Kidney glomerular epithelial cell (primary cell): Measurements from ENCODE around the gene CLUH.
"Not testable (repeated sequence)": the region's sequence is repeated elsewhere in the genome, so short reads cannot be mapped to it uniquely, and the experiment has no call there.

Experiments used
- DNase-seq: peaks from one replicate; lab custom pipeline; 2025; lab: John Stamatoyannopoulos, UW

CLUH gene

DNA sequence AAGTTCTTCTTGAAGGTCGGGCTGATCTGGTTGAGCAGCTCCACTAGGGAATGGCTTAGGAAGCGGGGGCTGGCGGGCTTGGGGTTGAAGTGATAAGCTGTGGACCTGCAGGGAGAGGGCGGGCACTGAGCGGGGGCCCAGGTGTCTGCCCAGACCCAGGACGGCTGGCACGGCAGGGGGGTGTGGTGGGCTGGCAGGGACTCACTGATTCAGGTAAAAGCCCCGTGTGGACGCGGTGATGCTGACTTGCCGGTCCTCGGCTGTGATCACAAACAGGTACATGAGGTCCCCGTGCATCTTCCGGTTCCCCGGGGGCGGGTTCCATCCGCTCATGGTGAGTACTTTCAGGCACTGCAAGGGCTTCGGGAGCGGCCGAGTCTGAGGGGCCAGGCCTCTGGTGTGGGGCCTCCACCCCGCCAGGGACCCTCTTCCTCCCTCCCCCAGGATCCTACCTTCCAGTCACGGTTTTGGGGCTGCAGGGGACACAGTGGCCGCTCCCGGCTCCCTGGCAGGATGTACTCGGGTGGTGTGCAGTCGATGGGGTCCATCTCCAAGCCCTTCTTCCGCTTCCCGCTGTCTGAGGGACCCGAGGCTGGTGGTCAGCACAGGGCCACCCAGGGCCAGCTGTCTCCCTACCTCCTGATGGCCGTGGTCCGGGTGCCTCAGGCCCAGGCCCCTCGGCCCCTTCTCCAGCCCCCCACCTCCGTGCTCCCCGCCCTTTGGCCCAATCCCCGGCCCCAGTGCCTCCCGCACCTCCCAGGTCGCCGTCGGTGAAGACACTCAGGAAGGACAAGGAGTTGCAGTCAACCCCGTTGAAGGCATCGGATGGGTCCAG is 10.2 kb downstream of the CLUH start:
- DNase-seq: no peak

GRCh38 chr17:2700491-2701141 is 10.9 kb downstream of the CLUH start:
- DNase-seq: no peak

GRCh38 chr17:2700030-2700490 is 11.5 kb downstream of the CLUH start:
- no peak for DNase-seq

DNA sequence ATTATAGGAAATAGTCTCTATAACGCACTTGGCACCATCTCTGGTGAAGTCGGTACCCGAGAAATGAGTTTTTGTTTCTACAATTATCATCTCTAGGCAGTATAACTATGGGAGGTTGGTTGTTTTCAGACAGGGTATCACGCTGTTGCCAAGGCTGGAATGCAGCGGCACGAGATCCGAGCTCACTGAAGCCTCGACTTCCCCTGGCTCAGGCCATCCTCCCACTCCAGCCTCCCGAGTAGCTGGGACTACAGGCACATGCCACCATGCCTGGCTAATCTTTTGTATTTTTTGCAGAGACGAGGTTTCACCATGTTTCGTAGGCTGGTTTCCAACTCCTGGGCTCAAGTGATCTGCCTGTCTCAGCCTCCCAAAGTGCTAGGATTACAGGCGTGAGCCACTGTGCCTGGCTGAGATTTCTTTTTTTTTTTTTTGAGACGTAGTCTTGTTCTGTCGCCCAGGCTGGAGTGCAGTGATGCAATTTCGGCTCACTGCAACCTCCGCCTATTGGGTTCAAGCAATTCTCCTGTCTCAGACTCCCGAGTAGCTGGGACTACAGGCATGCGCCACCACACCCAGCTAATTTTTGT is 12.3 kb downstream of the CLUH start:
- not testable (repeated sequence) for DNase-seq

DNA sequence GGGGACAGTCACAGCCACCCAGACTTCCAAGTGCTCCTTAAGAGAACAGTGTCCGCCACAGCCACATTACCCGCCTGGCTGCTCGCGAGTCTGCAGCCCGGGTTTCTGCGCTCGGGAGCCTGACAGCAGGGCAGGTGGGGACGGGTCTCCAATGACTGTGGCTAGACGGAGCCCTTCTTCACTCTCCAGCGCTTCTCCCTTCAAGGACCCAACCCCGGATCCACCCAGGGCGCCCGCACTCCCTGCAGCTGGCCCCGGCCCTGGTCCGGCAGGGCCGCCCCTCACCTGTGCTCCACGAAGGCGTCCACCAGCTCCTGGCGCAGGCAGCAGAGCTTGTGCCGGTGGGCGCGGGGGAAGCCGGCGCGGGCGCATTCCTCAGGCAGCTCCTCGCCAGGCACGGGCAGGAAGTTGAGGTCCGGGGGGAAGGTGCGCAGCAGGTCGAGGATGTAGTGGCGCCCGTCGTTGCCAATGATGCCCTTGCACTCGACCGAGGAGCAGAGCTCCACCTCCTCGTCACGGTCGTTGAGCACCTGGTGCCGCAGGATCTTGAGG is 13.9 kb downstream of the CLUH start:
- DNase-seq: no peak

DNA sequence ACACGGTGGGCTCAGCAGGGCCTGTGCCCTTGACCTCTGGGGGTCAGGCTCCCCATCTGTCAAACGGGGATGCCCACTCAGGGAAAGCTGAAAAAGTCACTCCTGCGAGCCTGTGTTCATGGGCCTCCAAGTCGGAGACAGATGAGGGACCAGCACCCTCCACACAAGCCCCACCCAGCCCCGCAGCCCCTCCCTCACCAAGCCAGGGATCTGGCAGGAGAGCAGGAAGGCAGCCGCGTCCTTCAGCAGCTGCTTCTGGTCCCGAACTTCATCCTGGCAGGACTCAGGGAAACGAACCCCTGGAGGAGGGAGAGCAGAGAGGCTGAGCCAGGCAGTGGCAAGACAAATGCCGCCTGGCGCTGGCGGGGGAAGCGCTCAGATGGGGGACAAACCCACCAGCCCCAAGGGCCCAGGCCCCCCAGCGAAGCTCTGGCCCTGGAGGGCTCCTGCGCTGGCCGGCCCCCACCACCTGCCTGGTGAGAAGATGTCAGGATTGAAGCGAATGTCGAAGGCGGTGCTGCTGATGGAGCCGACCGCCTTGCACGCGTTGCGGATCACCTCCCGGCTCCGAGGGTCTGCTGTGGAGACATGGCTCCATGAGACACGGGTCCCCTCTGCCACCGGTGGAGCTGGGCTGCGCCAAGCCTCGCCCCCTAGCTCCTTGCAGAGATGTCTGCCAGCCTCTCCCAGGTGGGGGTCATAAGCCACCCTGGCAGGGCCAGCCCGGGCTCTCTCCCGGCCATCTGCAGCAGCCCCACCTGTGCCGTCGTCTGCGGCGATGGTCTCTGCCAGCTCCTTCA is 15.4 kb downstream of the CLUH start:
- DNase-seq: no peak

- DNase-seq: no peak
These were observed 16.2 kb downstream of the CLUH start for GRCh38 chr17:2695243-2695960.

DNA sequence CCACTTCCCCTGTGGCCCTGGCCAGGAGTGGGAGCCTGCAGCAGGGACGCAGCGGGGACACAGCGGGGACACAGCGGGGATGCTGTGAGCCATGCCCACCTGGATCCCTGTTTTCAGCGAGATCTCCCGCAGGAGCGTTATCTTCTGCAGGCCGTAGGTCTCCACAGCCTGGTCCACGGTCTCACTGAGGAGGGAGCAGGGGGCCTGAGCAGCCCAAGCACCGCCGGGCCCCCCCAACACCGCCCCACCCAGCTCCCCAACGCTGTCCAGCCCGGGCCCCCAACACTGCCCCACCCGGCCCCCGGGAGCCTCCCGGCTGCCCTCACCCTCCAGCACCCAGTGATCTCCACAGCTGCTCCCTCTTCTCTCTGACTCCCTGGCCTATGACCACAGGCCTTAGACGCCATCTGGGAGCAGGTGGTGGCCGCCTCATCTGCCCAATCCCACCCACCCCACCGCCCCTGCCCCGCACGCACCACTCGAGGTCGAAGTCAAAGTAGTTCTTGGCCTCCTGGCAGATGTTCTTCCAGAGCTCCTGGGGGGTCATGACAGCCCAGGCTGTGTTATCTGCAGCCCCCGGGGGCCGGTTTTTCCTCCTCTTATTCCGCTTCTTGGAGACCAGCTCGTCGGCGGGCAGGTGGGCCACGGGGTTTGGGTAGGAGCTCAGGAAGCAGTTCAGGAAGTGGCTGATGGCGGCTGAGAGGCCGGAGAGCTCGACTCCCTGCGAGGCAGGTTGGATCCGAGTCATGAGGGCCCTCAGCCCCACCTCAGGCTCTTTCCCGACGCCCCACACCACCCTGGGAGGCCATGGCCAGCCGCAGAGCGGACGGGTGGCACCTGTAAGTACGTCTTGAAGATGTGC is 17.0 kb downstream of the CLUH start:
- DNase-seq: no peak

DNA sequence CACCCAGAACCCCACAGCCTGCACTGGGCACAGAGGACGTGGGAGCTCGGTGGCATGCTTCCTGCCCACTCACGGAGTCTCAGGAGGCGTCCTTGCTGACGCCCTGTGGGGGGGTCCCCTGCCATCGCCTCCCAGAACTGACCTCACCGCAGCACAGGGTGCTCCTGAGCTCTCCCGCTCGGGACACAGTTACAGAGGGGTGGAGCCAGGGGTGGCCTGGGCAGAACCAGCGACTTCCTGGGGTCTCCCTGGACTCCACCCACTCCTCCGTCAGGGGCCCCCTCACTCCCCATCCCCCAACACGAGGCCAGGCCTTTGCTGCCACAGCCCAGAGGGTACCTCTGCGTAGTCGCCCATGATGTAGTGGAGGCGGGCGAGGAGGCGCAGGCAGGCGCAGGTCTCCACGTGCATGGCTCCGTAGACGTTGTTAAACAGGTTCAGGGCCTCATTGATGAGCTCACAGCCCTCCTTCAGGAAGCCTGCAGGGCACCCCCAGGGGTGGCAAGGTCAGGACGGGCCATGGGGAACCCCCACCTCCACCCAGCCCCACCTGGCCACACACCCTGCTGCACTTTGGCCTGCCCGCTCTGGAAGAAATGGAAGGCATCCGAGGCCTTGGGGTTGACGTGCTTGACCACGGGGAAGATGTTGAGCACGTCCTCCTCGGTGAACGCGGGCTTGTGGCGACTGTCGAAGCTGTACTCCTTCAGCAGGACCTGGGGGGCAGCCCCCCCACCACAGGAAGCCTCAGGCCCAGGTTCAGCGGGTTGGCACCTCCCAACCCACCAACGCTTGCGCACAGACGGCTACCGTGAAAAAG is 17.8 kb downstream of the CLUH start:
- DNase-seq: no peak

DNA sequence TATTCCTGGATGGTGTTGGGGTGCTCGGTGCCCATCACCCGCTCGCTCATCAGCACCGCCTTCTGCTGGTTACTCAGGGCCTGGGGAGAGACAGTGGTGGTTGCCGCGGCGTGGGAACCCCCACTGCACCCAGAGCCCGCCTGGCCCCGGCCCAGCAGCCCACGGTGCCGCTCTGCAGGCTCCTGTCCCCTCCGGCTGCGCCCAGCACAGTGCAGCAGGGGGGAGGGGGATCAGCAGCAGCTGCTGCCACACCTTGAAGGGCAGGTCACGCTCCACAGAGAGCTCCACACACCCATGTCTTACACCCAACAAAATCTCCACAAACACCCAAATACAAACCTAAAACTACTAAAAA is 18.8 kb downstream of the CLUH start:
- no peak for DNase-seq

- DNase-seq: no peak
These were observed 19.4 kb downstream of the CLUH start for GRCh38 chr17:2691965-2692780.

DNA sequence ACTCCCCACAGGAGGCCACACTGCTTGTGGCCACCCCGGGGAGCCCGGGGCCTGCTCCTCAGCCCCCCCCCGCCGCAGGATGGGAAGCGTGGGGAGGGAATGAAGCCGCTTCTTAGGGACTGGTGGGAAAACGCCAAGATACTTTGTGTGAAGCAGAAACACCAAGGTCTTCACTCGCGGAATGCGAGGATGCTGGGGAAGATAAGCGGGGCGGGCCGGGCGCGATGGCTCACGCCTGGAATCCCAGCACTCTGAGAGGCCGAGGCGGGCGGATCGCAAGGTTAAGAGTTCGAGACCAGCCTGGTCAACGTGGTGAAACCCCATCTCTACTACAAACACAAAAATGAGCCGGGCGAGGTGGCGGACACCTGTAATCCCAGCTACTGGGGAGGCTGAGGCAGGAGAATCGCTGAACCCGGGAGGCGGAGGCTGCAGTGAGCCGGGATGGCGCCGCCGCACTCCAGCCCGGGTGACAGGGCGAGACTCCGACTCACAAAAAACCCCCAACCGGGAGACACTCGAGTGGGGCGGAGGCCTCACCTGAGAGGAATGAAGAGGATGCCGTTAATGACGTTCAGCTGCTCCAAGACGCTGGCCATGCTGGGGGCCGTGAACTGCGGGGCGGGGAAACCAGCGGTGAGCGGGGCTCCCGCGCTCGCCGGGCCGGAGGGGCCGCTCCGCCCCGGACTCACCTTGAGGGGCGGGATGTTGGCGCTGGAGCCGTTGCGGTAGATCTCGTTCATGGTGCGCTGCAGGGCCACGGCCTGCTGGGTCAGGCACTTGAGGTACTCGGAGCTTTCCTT is 20.3 kb downstream of the CLUH start:
- no peak for DNase-seq

DNA sequence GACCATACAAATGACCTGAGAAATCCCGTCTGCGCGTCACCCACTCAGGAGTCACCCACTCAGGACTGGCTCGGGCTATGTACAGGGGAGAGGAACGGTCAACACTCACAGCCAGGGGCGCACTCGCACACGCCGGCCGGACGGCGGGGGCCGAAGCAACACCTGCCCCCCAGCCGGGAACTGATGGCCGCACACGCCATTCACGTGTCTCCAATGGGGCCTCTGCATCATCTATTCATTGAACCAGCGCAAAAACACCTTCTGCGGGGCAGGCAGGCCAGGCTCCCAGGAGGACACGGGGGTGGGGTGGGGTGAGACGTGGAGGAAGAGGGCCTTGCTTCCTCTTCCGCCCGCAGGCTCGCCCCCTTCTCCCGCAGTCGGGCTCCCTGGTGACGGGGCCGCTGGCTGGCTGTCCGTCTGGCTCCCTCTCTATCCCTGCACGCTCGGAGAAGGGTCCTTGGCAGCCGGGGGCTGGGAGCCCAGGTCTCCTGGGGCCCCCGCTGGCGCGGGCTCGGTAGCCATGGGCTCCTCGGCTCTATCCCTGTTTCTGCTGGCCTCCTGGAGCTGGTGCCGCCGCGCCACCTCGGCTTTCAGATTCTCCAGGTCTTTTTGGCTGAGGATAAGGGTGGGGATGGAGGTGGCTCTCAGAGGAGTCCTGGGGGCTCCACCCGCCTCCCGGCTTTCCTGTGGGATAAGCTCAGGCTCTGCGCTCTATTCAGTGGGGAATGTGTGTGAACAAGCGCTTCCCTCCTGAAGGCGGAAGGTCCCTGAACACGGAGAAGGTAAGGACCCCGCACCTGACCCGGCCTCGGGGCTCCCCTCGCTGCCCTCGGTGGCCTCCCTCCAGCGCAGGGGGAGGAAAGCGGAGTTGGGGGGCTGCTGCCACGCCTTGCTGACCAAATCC is 21.1 kb downstream of the CLUH start:
- DNase-seq: no peak

DNA sequence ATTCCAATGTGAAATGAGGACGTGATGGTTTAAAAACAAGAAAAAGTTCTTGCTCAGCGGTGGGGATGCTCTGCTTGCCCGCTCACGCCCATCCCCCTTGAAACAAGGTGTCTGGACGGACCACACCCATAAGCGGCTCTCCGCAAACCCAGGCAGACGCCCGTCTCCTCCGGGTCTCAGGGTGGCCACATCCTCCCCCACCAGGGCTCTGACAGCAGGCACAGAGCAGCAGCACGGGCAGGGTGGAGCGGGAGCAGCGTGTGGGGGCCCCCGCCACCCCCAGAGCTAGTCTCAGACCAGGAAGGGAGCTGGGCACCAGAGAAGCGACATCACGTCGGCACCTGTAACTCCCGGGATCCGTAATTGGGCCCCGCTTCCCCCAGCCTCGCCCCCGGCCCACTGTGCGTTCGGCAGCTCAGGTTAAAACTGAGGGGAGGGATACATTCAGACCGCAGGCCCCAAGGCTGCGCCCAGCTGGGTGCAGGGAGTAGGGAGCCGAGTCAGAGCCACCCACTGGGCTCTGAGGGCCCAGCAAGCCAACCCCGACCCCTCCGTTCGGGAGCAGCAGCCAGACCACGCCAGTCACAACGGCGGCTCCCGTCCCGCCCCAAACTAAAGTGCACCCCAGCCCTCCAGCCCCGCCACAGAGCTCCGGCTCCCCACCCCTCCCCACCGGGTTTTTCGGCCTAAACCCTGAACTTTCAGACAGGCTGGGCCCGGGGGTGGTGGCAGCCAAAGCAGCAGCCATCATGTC is 22.0 kb downstream of the CLUH start:
- DNase-seq: no peak

DNA sequence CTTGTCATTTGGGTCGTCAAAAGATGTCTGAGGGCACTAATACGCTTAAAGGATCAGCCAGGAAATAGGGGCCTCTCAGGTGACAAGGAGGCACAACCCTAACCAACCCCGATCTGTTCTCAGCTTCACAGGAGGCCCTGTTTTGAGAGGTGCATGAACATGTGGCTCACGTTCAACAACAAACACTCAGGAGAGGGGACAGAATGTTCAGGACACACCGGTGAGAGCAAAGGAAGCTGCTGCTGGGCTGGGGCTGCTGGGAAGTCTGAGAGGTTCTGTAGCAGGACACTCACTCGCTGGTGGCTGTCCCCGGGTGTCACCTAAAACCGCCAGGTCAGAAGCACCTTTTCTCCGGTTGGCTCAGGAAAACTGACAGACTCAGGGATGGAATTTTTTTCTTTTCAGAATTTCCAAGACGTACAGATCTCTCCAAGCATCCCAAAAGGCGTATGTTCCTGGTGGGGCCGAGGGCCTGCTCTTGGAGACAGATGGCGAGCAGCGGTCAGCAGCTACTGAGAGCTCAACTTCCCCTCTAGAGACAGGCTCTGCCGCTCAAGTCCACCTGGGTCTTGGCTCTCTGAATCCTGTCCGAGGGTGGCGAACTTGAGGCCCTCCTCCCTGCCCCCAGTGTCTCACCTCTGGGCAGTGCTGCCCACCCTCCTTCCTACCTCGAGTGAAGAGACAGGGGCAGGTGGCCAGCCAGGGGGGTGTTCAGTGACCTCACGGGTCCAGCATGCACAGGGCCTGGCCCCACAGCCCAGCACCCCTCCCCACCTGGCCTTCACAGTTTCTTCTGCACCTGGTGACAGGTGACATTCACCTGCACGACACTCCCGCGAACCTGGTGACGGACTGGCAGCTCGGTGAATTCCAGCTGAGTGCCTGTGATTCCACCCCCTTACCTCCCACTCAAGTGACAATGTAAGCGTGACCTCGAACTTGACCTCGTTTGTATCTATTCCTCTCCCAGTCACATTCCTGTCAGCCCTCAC is 22.9 kb downstream of the CLUH start:
- no peak for DNase-seq
